ENCODE measurements around the gene NR2F2. TPM values are rescaled to one million over a fixed set of nuclear protein-coding genes. Genes with fewer than 3 reads are reported as not detected.

NR2F2 gene
- total RNA-seq, 1 donor from 2014 or later = not detected

GRCh38 chr15:96361309-96362010 is 31.0 kb downstream of the NR2F2 start:
- TF ChIP-seq, protein P1, sequence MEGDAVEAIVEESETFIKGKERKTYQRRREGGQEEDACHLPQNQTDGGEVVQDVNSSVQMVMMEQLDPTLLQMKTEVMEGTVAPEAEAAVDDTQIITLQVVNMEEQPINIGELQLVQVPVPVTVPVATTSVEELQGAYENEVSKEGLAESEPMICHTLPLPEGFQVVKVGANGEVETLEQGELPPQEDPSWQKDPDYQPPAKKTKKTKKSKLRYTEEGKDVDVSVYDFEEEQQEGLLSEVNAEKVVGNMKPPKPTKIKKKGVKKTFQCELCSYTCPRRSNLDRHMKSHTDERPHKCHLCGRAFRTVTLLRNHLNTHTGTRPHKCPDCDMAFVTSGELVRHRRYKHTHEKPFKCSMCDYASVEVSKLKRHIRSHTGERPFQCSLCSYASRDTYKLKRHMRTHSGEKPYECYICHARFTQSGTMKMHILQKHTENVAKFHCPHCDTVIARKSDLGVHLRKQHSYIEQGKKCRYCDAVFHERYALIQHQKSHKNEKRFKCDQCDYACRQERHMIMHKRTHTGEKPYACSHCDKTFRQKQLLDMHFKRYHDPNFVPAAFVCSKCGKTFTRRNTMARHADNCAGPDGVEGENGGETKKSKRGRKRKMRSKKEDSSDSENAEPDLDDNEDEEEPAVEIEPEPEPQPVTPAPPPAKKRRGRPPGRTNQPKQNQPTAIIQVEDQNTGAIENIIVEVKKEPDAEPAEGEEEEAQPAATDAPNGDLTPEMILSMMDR (IDR thresholded peaks at IDR 0.05) = no peak
- ATAC-seq (ENCODE audit: low read depth) = no peak
- no peaks in the 10 kb centered on the region for H3K36me3 Mint-ChIP-seq (ENCODE audit: low read depth)
- no peak overlapping the region for H3K27ac Mint-ChIP-seq
- DNase-seq = no peak
- ChIA-PET POLR2A (no interaction called here), CTCF (no interaction called here)
- intact Hi-C loops (cut with micrococcal nuclease) = no loop called here
- H3K27me3 Mint-ChIP-seq = peaks cover 61% of the 10 kb centered on the region
- no peak overlapping the region for H3K4me3 Mint-ChIP-seq
- H3K4me1 Mint-ChIP-seq = peaks cover 17% of the 10 kb centered on the region
- H3K9me3 Mint-ChIP-seq = no peaks in the 10 kb centered on the region

GRCh38 chr15:96362011-96362754 is 31.7 kb downstream of the NR2F2 start:
- CTCF ChIA-PET = no interaction called here
- POLR2A ChIA-PET = no interaction called here
- no peak overlapping the region for H3K4me3 Mint-ChIP-seq
- no peaks in the 10 kb centered on the region for H3K36me3 Mint-ChIP-seq (ENCODE audit: low read depth)
- DNase-seq (no peak), ATAC-seq (ENCODE audit: low read depth) (no peak)
- H3K27ac Mint-ChIP-seq = no peak overlapping the region
- TF ChIP-seq, protein P1 (IDR thresholded peaks at IDR 0.05) = no peak
- intact Hi-C loops (cut with micrococcal nuclease) = no loop called here
- H3K27me3 Mint-ChIP-seq = peaks cover 59% of the 10 kb centered on the region
- no peaks in the 10 kb centered on the region for H3K9me3 Mint-ChIP-seq
- peaks cover 11% of the 10 kb centered on the region for H3K4me1 Mint-ChIP-seq

DNA sequence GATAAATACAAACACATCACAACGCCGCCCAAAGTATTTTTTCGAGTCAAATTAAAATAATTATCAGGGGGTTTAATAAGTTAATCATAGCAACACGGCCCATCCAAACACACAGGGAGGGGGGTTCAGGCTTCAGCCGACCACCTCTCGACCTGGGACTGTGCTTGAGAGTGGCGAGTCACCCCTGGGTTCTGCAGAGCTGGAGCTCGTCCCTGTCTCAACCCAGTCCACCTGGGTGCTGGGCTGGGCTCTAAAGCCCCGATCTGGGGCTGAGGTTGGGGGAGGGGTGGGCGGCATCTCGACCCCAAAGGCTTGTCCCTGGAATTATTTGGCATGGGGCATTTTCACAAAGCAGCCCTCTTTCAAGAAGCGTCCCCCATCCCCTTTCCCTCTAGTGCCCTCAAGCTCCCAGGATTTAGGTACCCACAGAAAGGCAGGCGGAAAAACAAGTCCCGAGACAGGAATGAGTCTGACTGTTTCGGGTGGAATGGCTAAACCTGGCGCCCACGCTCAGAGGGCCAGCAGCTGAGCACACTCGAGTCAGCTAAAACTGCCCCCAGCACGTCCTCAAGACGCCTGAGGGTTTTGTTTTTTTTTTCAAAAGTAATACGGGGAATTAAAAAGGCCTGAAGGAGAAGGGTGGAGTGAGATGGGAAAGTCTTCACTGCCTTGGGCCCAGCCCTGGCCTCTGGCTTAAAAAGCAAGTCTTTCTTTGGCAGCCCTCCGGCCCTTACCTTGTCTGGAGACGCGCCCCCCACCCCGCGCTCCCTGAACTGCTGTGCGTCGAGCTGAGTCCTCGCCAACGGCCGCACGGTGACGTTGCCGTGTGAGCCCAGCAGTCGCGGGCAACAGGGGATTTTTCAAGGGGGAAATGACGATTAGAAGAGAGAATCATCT is 32.5 kb downstream of the NR2F2 start:
- H3K4me3 Mint-ChIP-seq = no peak overlapping the region
- peaks cover 60% of the 10 kb centered on the region for H3K27me3 Mint-ChIP-seq
- ATAC-seq (ENCODE audit: low read depth) (no peak), DNase-seq (no peak)
- H3K36me3 Mint-ChIP-seq (ENCODE audit: low read depth) = no peaks in the 10 kb centered on the region
- no peak overlapping the region for H3K27ac Mint-ChIP-seq
- peaks cover 4% of the 10 kb centered on the region for H3K4me1 Mint-ChIP-seq
- H3K9me3 Mint-ChIP-seq = no peaks in the 10 kb centered on the region
- POLR2A ChIA-PET = no interaction called here
- TF ChIP-seq, protein P1 (IDR thresholded peaks at IDR 0.05) = no peak
- intact Hi-C loops (cut with micrococcal nuclease) = no loop called here
- CTCF ChIA-PET = no interaction called here

DNA sequence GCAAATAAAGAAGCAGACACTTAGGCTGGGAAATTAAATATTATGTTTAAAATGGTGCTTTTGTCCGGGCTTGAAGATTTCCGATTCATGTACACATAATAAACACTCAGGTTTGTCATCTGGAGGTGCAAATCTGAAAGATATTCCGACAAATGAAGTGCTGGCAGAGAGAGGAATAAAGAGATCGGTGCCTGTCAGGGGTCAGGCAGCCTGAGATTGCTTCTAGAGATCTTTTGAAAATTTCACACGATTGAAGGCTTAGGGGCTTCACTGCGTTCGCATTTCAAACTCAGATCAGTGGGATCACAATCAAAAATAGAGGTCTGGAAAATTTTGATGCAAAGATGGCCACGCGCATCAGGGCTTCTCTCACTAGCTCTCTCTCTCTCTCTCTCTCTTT is 33.2 kb downstream of the NR2F2 start:
- TF ChIP-seq, protein P1 (IDR thresholded peaks at IDR 0.05) = no peak
- CTCF ChIA-PET = no interaction called here
- intact Hi-C loops (cut with micrococcal nuclease) = no loop called here
- Mint-ChIP-seq H3K36me3 (ENCODE audit: low read depth) (no peaks in the 10 kb centered on the region), H3K9me3 (no peaks in the 10 kb centered on the region), H3K4me1 (no peaks in the 10 kb centered on the region), H3K27me3 (peaks cover 59% of the 10 kb centered on the region), H3K27ac (no peak overlapping the region), H3K4me3 (no peak overlapping the region)
- DNase-seq = no peak
- no peak for ATAC-seq (ENCODE audit: low read depth)
- POLR2A ChIA-PET = no interaction called here
